AG04450 (cell line): ENCODE data around the gene CYP46A1. TPM values are rescaled to one million over a fixed set of nuclear protein-coding genes. Genes with fewer than 3 reads are reported as not detected.

ENCODE experiments used
- CTCF ChIA-PET: fragments of 300-600, 350-600 bp; formaldehyde crosslinking; extraction: SDS; loops from one replicate; lab custom pipeline; 2022; ENCODE audit warnings: antibody characterized with exemption, inconsistent platforms; lab: Charles Lee
- POLR2A ChIA-PET: fragments of 350-600 bp; formaldehyde crosslinking; extraction: SDS; loops from one replicate; lab custom pipeline; 2021; ENCODE audit warnings: antibody characterized with exemption, inconsistent platforms; lab: Yijun Ruan, JAX
- DNase-seq: peaks from one replicate; pipeline ENCODE4 v3.0.0-alpha.2; 2011; ENCODE audit warnings: low read depth, low spot score
- H3K27ac ChIP-seq: one replicate; pipeline ENCODE4 v1.5.1; 2012; ENCODE audit warnings: low read depth, low read length, control low read depth
- H3K27me3 ChIP-seq: one replicate; pipeline ENCODE4 v1.6.0; 2012; ENCODE audit warnings: low read length; ENCODE audit not compliant: control insufficient read depth, insufficient read depth
- H3K4me3 ChIP-seq: 2 replicates; pipeline ENCODE4 v1.5.1; 2011; ENCODE audit warnings: mild to moderate bottlenecking, low read depth, low read length, control low read depth
- H3K9me3 ChIP-seq: 2 replicates; pipeline ENCODE4 v1.5.1; 2012; ENCODE audit warnings: low read length; ENCODE audit not compliant: control insufficient read depth, insufficient read depth
- CTCF ChIP-seq: IDR thresholded peaks from 2 replicates; pipeline ENCODE4 v1.5.1; 2011; ENCODE audit warnings: low read depth, low read length, control low read depth, inconsistent platforms
- polyA plus RNA-seq: library from polyadenylated mRNA; depleted of rRNA; stranded (reverse); fragments of >200 nt; gene quantifications from 2 replicates; pipeline ENCODE4 v1.2.3, GENCODE V29; 2011

The CYP46A1 gene
- polyA plus RNA-seq, 1 experiment: 0.07 TPM

GRCh38 chr14:99708449-99708848 lies 24.4 kb downstream of the CYP46A1 start:
- no peak overlapping the region for H3K27ac ChIP-seq
- ChIA-PET CTCF (no interaction called here), POLR2A (no interaction called here)
- TF ChIP-seq CTCF: no peak
- no peak for DNase-seq
- H3K27me3 ChIP-seq: peaks cover 17% of the 10 kb centered on the region
- H3K9me3 ChIP-seq: peaks cover 14% of the 10 kb centered on the region
- no peak overlapping the region for H3K4me3 ChIP-seq

- no peak overlapping the region for H3K27ac ChIP-seq
- no peaks in the 10 kb centered on the region for H3K9me3 ChIP-seq
- no peak for DNase-seq
- POLR2A ChIA-PET: no interaction called here
- CTCF ChIA-PET: interaction anchor here (0.7 kb wide), 1 partner anchor 13 kb away, joined by 3 read pairs; no protein-coding TSS in a partner anchor
- H3K4me3 ChIP-seq: no peak overlapping the region
- H3K27me3 ChIP-seq: peaks cover 27% of the 10 kb centered on the region
- TF ChIP-seq CTCF: no peak
These were observed 29.9 kb downstream of the CYP46A1 start for GRCh38 chr14:99713972-99714371.

DNA sequence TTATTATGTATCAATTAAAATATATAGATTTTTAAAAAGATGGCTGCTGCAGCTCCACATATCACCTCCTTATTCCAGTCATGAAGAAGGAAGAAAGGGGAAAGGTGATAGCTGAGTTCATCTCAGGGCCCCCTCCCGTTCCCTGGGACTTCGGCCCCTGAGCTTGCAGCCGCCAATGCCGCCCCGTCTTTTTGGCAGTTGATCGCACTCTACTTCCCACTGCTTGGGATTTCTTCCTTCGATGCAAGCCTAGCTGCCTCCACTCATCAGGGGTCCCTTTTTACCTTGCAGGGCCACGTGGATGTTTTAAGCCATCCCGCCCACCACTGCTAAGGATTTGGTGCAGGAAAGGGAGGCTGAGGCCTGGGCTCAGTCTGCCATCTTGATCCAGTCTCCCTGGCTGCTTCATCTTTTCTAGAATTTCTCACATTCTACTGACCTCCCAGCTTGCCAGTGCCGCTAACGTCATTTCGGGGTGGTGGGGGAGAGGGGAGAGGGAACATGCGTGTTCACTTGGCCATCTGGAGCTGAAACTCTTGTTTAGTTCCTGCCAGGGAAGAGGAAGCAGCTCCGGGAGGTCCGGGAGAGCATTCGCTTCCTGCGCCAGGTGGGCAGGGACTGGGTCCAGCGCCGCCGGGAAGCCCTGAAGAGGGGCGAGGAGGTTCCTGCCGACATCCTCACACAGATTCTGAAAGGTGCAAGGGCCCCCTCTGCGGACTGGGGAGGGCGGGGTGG lies 31.3 kb downstream of the CYP46A1 start:
- H3K27ac ChIP-seq: no peak overlapping the region
- ChIA-PET POLR2A (no interaction called here), CTCF (interaction anchor here (1.2 to 2.8 kb wide), 2 partner anchors 15 to 184 kb away, joined by 3 to 11 read pairs; no protein-coding TSS in a partner anchor)
- TF ChIP-seq CTCF: no peak
- no peak for DNase-seq
- H3K9me3 ChIP-seq: no peaks in the 10 kb centered on the region
- no peak overlapping the region for H3K4me3 ChIP-seq
- peaks cover 20% of the 10 kb centered on the region for H3K27me3 ChIP-seq

- ChIA-PET CTCF (interaction anchor here (2.8 kb wide), 1 partner anchor 14 kb away, joined by 11 read pairs; no protein-coding TSS in a partner anchor), POLR2A (no interaction called here)
- Histone ChIP-seq H3K9me3 (no peaks in the 10 kb centered on the region), H3K27me3 (peaks cover 22% of the 10 kb centered on the region), H3K4me3 (no peak overlapping the region), H3K27ac (no peak overlapping the region)
- DNase-seq: no peak
- TF ChIP-seq CTCF: no peak
These were observed 32.2 kb downstream of the CYP46A1 start for GRCh38 chr14:99716091-99716849.
